Adipocyte (in vitro differentiated cells): ENCODE measurements around the gene ACTL8.
A peak's percentile ranks its signal among the peaks of the same experiment; 100 is the strongest.

Experiments used
- DNase-seq: peaks from one replicate; pipeline ENCODE4 v3.0.0-alpha.2; 2015; ENCODE audit warnings: low read depth
- H3K27me3 ChIP-seq: replicated peaks from 2 replicates; pipeline ENCODE4 v1.7.0; 2013; ENCODE audit warnings: mild to moderate bottlenecking, low read length, moderate library complexity; ENCODE audit not compliant: control insufficient read depth, insufficient read depth
- H3K36me3 ChIP-seq: 2 replicates; pipeline ENCODE4 v1.7.0; 2013; ENCODE audit warnings: low read length, mild to moderate bottlenecking, moderate library complexity; ENCODE audit not compliant: control insufficient read depth, insufficient read depth, severe bottlenecking
- H3K4me1 ChIP-seq: 2 replicates; pipeline ENCODE4 v1.7.0; 2013; ENCODE audit warnings: mild to moderate bottlenecking, low read length, moderate library complexity; ENCODE audit not compliant: control insufficient read depth, insufficient read depth
- H3K4me3 ChIP-seq: 2 replicates; pipeline ENCODE4 v1.7.0; 2013; ENCODE audit warnings: mild to moderate bottlenecking, low read length, moderate library complexity
- H3K9ac ChIP-seq: 2 replicates; pipeline ENCODE4 v1.7.0; 2013; ENCODE audit warnings: mild to moderate bottlenecking, low read length, moderate library complexity
- H3K9me3 ChIP-seq: 2 replicates; pipeline ENCODE4 v1.7.0; 2013; ENCODE audit warnings: mild to moderate bottlenecking, low read length, moderate library complexity; ENCODE audit not compliant: control insufficient read depth

Gene ACTL8

DNA sequence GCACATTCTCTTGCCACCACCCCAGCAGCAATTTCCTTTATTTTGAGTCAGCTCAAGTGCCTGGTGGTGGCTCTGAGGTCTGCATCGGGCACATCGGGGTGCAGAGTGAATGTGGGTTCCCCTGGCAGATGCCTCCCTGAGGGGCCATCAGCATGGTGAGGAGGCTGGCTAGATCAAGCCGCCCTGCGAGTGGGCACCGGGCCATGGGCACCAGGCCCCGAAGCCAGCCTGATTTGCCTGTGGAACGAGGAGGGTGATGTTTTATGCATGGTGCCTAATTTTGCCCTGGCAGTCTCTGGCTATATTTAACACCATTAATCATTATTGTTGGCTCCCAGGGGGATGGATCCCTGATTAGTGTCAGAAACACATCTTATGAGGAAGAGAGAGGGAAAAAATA lies 36.3 kb downstream of the ACTL8 start:
- Histone ChIP-seq H3K9ac (no peak overlapping the region), H3K4me1 (peaks cover 19% of the 10 kb centered on the region), H3K36me3 (no peaks in the 10 kb centered on the region), H3K27me3 (no peaks in the 10 kb centered on the region), H3K9me3 (no peaks in the 10 kb centered on the region), H3K4me3 (no peak overlapping the region)
- no peak for DNase-seq

DNA sequence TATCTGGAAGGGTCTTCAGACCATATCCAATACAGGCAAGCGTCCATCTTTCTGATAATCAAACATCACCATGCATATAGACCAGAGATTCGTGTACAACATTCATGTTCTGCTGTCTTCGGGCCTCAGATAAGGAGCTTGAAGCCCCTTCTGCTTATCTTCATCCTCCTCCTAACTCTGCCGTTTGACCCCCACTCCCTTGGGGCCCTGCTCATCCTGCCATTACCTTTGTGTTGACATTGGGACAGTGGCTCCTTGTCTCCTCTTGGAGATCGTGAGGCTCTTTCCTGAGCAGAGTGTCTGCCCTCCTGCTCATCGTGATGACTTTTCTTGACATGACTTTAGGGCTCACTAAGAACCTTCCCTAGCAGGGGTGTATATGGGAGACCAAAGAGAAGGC lies 37.3 kb downstream of the ACTL8 start:
- H3K4me1 ChIP-seq: peaks cover 12% of the 10 kb centered on the region
- H3K4me3 ChIP-seq: no peak overlapping the region
- no peak for DNase-seq
- no peak overlapping the region for H3K9ac ChIP-seq
- H3K27me3 ChIP-seq: no peaks in the 10 kb centered on the region
- H3K36me3 ChIP-seq: no peaks in the 10 kb centered on the region
- H3K9me3 ChIP-seq: no peaks in the 10 kb centered on the region

DNA sequence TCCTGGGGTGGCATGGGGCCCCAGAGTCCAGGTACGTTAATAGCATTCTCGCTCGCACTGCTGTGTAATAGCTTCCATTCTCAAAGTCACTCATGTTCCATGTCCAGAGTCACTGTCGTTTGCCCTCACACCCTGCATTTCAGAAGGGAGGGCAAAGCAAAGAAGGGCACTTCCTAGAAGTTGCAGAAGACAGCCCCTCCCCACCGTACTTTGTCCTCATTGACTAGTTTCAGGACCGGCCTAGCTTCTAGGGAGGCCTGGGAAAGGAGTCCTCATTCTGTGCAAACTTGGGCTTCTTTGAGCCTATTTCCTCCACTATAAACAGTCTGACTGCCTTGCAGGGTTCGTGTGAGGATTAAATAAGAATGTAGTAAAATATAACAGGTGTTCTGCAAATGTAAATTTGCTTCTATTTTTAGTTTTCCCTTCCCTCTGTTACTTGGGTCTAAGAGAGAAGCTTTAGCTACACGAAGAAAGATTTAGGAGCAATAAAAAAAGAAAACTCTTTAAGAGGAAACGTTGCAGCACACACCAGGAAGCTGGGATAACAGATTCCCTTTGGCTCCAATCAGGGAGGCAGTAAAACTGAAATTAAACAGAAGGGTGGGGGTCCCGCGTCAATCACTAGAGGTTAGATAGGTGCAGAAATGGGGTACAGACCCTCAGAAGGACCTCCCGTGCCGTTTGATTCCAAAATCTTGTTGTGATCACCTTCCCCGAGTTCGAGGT lies 40.1 kb downstream of the ACTL8 start:
- no peak overlapping the region for H3K9ac ChIP-seq
- no peak overlapping the region for H3K4me3 ChIP-seq
- H3K36me3 ChIP-seq: no peaks in the 10 kb centered on the region
- no peaks in the 10 kb centered on the region for H3K27me3 ChIP-seq
- no peak for DNase-seq
- H3K4me1 ChIP-seq: peaks cover 5% of the 10 kb centered on the region
- no peaks in the 10 kb centered on the region for H3K9me3 ChIP-seq

GRCh38 chr1:17795836-17796645 lies 40.9 kb downstream of the ACTL8 start:
- H3K9me3 ChIP-seq: no peaks in the 10 kb centered on the region
- peaks cover 5% of the 10 kb centered on the region for H3K4me1 ChIP-seq
- no peaks in the 10 kb centered on the region for H3K36me3 ChIP-seq
- H3K9ac ChIP-seq: no peak overlapping the region
- H3K4me3 ChIP-seq: no peak overlapping the region
- H3K27me3 ChIP-seq: no peaks in the 10 kb centered on the region
- DNase-seq: no peak

DNA sequence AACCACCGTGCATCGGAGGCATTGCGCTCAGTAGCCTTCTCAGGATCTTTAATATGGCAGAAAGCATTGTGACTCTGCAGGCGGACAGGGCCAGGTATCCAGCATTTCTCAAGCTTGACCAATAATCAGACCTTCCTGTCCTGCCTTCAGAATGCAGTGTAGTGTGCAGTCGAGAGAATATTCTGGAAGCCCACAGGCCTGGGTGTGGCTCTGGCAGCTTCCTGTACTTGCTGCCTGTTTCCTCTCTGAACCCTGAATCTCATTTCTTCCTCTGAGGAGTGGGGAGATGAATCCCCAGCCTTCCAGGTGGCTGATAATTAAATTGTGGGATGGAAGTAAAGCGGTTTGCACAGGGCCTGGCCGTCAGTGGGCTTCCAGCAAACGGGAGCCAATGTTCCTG lies 42.3 kb downstream of the ACTL8 start:
- no peak for DNase-seq
- Histone ChIP-seq H3K4me1 (peaks cover 16% of the 10 kb centered on the region), H3K27me3 (no peaks in the 10 kb centered on the region), H3K36me3 (no peaks in the 10 kb centered on the region), H3K9me3 (no peaks in the 10 kb centered on the region), H3K9ac (no peak overlapping the region), H3K4me3 (no peak overlapping the region)

DNA sequence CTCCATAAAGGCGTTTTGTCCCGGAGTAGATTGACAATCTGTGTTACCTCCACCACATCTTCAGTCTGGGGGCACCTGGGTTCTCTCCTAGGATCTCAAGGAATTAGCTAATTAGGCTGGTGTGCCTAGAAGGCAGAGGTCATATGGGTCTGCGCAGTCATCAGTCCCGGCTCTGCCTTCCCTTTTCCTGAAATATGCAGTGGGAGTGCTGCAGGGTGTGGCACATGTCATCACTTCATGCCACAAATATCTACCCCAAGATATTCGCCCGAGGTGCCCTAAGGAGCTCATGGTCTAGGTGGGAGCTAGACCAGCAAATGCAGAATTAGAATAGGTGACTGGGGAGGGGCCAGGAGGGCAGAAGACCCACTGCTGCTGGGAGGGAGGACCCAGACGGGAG lies 42.9 kb downstream of the ACTL8 start:
- no peak overlapping the region for H3K4me3 ChIP-seq
- no peaks in the 10 kb centered on the region for H3K9me3 ChIP-seq
- no peaks in the 10 kb centered on the region for H3K36me3 ChIP-seq
- no peak for DNase-seq
- H3K27me3 ChIP-seq: no peaks in the 10 kb centered on the region
- no peak overlapping the region for H3K9ac ChIP-seq
- peaks cover 16% of the 10 kb centered on the region for H3K4me1 ChIP-seq

- DNase-seq: no peak
- H3K36me3 ChIP-seq: no peaks in the 10 kb centered on the region
Observed at GRCh38 chr1:17798799-17799382, 43.8 kb downstream of the ACTL8 start.

GRCh38 chr1:17799642-17800041 lies 44.5 kb downstream of the ACTL8 start:
- Histone ChIP-seq H3K9me3 (no peaks in the 10 kb centered on the region), H3K27me3 (no peaks in the 10 kb centered on the region), H3K9ac (no peak overlapping the region), H3K36me3 (no peaks in the 10 kb centered on the region), H3K4me3 (no peak overlapping the region), H3K4me1 (peaks cover 16% of the 10 kb centered on the region)
- no peak for DNase-seq

More at GRCh38 chr1:17798799-17799382, 43.8 kb downstream of the ACTL8 start:
- H3K4me3 ChIP-seq: no peak overlapping the region
- peaks cover 16% of the 10 kb centered on the region for H3K4me1 ChIP-seq
- H3K9ac ChIP-seq: no peak overlapping the region
- H3K27me3 ChIP-seq: no peaks in the 10 kb centered on the region
- no peaks in the 10 kb centered on the region for H3K9me3 ChIP-seq

DNA sequence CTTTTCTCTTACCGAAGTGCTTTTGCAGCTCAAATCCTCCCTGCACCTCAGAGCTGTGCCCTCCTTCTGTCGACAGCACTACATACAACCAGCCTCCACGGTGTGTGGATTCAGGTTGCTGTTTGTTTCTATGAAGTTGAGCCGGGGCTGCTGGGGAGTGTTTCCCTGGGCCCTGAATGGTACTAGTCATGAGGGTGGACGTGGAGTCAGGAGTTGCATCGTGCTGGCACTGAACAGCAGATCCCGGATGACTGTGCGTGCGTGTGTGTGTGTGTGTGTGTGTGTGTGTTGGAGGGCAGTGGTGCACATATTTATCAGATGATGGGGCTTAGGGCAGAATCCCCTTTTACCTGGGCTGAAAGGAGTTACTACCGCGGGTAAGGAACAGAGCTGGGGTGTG lies 47.0 kb downstream of the ACTL8 start:
- DNase-seq: no peak
- H3K36me3 ChIP-seq: no peaks in the 10 kb centered on the region
- no peak overlapping the region for H3K4me3 ChIP-seq
- H3K4me1 ChIP-seq: peaks cover 16% of the 10 kb centered on the region
- H3K9ac ChIP-seq: peak overlapping the region; percentile 14
- H3K27me3 ChIP-seq: no peaks in the 10 kb centered on the region
- no peaks in the 10 kb centered on the region for H3K9me3 ChIP-seq

GRCh38 chr1:17802945-17803344 lies 47.8 kb downstream of the ACTL8 start:
- Histone ChIP-seq H3K27me3 (no peaks in the 10 kb centered on the region), H3K36me3 (no peaks in the 10 kb centered on the region)
- DNase-seq: no peak

DNA sequence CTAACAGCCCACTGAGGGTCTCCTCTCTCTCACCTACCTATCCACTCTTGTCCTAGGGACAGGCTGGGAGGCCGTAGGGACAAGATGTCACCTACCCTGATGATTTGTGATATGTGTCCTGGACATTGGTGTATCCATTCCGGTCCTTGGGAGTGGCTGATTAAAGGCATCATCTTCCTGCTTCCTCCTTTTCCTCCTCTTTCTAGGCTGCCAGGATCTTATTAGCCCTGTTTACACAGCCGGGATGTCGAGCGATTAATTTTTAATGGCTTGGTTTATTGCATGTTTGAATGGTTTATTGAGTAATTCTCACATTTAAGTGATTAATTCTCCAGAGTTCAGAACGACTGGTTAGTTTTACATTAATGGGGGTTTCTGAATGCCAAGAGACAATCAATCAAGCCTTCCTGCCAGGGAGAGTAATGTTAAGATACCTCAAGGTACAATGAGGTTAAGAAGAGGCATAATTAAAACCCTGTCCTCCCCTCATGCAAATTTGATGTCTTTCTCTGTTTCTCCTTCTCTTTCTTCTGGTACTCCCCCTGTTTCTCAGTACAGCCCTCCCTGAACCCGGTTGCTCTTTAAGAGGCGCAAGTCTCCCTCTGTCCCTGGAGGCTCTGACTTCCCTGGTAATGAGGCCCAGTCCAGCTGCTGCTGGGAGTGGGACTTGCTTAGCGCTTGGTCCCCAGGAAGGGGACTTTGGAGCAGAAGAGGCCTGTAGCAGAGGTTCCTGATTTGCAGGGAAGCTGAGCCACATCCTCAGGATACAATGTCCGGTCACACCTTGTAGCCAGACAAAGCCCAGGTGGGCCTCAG lies 50.9 kb downstream of the ACTL8 start:
- no peaks in the 10 kb centered on the region for H3K27me3 ChIP-seq
- no peak overlapping the region for H3K9ac ChIP-seq
- H3K4me3 ChIP-seq: no peak overlapping the region
- peaks cover 8% of the 10 kb centered on the region for H3K9me3 ChIP-seq
- H3K4me1 ChIP-seq: peaks cover 11% of the 10 kb centered on the region
- no peaks in the 10 kb centered on the region for H3K36me3 ChIP-seq
- DNase-seq: no peak

More at GRCh38 chr1:17802945-17803344, 47.8 kb downstream of the ACTL8 start:
- Histone ChIP-seq H3K4me1 (peaks cover 15% of the 10 kb centered on the region), H3K4me3 (no peak overlapping the region), H3K9ac (no peak overlapping the region), H3K9me3 (no peaks in the 10 kb centered on the region)
